CD4-positive, alpha-beta T cell treated with Interleukin-17A for 1 hour (primary cell): ENCODE results near the gene MNAT1.
"Not testable (repeated sequence)": the region's sequence is repeated elsewhere in the genome, so short reads cannot be mapped to it uniquely, and the experiment has no call there.

Source experiments
- DNase-seq: peaks from one replicate; pipeline ENCODE4 v3.0.0-alpha.2; 2020

Gene MNAT1

GRCh38 chr14:60738843-60739508 is 4.4 kb downstream of the MNAT1 start:
- DNase-seq: no peak

DNA sequence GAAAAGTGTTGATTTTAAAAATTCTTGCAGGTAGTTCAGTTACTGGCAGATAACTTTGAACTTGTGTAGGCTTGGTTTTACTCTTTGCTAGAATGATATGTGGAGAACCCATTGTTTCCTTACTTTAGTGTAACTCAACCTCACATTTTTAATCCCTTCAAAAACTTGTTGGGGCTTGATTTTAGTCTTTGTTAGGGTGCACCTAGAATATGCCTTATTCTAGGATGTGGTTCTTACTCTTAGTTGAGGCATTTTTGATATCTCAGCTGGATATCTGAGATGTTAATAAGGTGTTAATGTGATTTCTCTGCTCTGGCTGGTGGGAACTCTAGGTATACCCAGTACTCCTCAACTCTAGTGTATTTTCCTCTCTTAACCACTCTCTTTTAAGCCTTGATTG is 10.0 kb downstream of the MNAT1 start:
- DNase-seq: no peak

- peak; percentile 76 for DNase-seq
Measured at GRCh38 chr14:60753264-60754119, 18.9 kb downstream of the MNAT1 start.

GRCh38 chr14:60756847-60757246 is 22.3 kb downstream of the MNAT1 start:
- no peak for DNase-seq

GRCh38 chr14:60757567-60758002 is 23.0 kb downstream of the MNAT1 start:
- no peak for DNase-seq

- DNase-seq: no peak
Measured at GRCh38 chr14:60758885-60759284, 24.3 kb downstream of the MNAT1 start.

DNA sequence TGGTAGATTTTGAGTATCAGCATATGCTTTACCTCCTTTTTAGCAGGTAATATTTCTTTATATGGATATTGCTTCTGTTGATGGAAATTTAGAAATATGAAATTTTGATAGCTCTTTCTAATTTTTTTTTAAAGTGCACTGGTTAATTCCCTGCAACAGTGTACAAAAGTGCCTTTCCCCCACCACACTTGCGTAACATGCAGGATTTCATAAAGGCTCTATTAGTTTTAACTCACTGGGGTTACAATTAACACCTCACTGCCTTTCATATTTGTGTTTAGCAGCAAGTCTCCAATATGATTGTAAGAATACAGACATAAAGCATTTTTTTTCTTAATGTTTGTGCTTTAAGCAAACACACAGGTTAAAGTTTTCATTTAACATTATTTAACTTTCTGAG is 25.6 kb downstream of the MNAT1 start:
- no peak for DNase-seq

- DNase-seq: no peak
Measured at GRCh38 chr14:60760644-60761364, 26.2 kb downstream of the MNAT1 start.

GRCh38 chr14:60768602-60769001 is 34.0 kb downstream of the MNAT1 start:
- no peak for DNase-seq

GRCh38 chr14:60771117-60771516 is 36.6 kb downstream of the MNAT1 start:
- DNase-seq: no peak

DNA sequence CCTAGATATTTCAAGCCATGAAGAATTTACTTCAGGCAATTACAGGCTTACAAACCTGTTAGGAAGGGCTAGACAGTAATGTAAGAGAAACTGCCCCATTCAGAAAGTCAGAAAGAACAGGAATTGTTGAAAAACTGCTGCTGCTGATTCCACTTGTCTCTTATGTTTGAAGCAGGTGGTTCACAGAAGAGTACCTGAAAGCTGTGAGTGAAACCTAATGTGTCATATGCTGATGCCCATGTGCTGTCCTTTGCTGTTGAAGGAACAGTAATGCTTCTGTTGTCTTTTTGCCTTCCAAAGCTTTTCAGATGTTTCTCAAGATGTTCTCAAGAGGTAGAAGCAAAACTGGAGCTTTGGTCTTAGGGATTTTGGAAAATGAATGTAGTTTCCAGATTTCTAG is 39.0 kb downstream of the MNAT1 start:
- no peak for DNase-seq

DNA sequence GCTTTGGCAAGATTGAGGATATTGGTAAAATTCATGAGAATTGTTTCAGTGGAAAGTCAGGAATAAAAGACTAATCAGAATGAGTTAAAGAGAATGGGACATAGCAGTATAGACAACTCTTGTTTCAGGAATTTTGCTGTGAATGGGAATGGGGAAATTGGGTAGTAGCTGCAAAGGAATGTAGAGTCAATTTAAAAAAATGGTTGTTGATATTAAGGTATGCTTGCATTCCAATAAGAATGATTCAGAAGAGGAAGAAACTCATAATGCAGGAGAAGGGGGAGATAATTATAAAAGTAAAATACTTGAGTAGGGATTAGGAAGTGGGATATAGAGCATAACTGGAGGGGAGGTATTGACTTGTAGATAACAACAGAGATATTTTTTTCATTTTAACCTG is 40.7 kb downstream of the MNAT1 start:
- DNase-seq: no peak

DNA sequence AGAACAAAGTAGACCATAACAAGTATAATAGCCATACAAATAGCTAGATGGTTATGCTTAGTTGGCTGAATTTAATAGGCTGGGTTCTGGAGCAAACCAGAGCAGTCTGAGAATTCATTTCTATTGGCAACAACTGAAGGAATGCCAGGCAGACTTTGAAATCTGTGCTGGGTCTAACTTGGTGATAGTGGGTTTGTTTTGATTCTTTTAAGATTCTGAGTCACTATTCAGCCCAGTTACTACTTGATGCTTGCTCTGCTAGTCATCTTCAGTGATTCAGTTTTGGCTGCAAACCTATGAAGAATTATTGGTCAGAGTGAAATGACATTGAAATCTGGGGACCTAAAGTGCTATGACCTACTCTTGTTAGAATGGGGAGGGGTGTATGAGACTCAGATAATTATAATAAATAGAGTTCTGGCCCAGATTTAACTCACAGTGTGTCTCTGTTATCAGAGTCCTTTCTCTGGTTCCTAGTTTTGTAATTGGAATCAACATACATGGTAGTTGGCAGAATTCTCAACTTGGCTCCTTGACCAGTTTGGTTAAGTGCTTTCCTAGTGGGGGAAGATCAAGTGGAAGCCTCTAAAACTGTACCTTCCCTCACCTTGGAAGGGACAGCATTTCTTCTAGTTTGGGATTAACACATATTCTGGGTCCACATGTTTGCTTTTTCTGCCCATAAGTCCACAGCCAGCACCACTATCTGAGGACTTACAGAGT is 43.5 kb downstream of the MNAT1 start:
- DNase-seq: no peak

DNA sequence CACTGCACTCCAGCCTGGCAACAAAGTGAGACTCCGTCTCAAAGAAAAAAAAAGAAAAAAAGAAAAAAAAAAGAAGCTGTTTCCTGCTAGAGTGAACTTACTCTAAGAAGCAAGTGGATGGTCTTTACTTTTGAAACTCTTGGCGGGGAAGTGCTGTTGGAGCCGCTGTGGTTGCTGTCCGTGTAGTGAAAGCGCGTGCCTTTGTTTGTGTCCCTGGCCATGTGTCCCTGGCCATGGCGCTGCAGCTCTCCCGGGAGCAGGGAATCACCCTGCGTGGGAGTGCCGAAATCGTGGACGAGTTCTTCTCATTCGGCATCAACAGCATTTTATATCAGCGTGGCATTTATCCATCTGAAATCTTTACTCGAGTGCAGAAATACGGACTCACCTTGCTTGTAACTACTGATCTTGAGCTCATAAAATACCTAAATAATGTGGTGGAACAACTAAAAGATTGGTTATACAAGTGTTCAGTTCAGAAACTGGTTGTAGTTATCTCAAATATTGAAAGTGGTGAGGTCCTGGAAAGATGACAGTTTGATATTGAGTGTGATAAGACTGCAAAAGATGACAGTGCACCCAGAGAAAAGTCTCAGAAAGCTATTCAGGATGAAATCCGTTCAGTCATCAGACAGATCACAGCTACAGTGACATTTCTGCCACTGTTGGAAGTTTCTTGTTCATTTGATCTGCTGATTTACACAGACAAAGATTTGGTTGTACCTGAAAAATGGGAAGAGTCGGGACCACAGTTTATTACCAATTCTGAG is 45.4 kb downstream of the MNAT1 start:
- DNase-seq: not testable (repeated sequence)

DNA sequence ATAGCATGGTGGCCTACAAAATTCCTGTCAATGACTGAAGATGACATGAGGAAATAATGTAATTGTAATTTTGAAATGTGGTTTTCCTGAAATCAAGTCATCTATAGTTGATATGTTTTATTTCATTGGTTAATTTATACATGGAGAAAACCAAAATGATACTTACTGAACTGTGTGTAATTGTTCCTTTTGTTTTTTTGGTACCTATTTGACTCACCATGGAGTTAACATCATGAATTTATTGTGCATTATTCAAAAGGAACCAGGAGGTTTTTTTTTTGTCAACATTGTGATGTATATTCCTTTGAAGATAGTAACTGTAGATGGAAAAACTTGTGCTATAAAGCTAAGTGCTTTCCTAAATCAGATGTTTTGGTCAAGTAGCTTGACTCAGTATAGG is 46.0 kb downstream of the MNAT1 start:
- DNase-seq: not testable (repeated sequence)

DNA sequence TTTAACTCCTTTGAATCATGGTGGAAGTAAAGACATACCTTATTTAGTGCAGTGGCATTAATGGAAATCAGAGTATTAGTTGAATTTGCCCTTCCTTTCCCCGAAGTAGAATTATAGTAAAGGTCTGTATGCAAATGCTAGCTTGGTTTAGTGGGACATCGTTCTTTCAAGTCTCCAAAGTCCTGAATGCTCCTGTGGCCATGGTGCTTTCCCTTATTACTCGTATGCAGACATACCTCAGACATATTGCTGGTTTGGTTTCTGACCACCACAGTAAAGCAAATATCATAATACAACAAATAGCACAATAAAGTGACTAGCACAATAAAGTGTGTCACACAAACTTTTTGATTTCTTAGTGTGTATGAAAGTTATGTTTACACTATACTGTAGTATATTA is 52.3 kb downstream of the MNAT1 start:
- no peak for DNase-seq

- DNase-seq: no peak
Measured at GRCh38 chr14:60789656-60790055, 55.1 kb downstream of the MNAT1 start.

GRCh38 chr14:60790850-60791249 is 56.3 kb downstream of the MNAT1 start:
- DNase-seq: no peak

DNA sequence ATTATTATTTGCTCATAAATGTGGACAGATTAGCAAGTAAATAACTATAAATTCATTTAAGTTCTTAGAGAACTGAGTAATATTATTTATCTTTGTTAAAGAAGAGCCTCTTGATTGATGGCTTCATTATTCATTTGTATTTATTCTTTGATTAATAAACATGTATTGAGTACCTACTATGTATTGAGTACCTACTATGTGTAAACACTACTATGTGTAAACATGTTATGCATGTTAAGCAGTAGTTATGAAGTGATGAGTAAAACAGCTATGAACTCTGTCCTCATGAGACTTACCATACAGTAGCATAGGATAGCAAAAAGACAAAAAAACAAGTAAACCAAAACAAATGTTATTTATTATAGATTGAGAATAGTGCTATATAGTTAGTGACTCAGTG is 61.9 kb downstream of the MNAT1 start:
- DNase-seq: no peak

- DNase-seq: no peak
Measured at GRCh38 chr14:60800409-60800808, 65.8 kb downstream of the MNAT1 start.

DNA sequence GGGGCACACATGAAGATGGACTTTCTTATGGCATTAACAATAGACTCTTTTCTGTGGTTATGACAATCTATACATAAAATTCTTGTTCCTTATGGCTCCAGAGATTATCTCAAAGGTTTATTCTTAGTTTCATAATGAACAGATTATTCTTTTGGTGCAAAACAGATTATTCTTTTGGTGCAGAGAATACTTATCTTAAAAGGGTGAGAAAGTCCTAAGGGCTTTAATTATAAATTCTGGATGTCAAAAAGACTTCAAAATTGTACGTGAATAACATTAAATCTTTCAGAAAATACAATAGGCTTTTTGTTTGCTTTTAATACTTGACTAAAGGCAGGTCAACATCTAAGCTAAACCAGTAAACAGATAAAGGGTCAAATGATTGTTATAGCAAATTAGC is 69.3 kb downstream of the MNAT1 start:
- no peak for DNase-seq

GRCh38 chr14:60805841-60806430 is 71.4 kb downstream of the MNAT1 start:
- no peak for DNase-seq
